PC-9 (cell line): ENCODE data around the gene LSM12. TPM values are rescaled to one million over a fixed set of nuclear protein-coding genes. Genes with fewer than 3 reads are reported as not detected.

Experiments
- BruUV-seq: library from RNA; stranded (reverse); fragments of 400-500 nt; replicated peaks from 2 replicates; lab custom pipeline; 2021; lab: Mats Ljungman, UMichigan
- CTCF ChIA-PET: fragments of 300-600 bp; sonication (Branson Sonifier 250); formaldehyde crosslinking; loops from one replicate; lab custom pipeline; 2022; ENCODE audit warnings: antibody characterized with exemption; lab: Charles Lee
- POLR2A ChIA-PET: fragments of 300-600 bp; sonication (Branson Sonifier 250); formaldehyde crosslinking; loops from one replicate; lab custom pipeline; 2022; ENCODE audit warnings: antibody characterized with exemption; ENCODE audit not compliant: unreplicated experiment; lab: Charles Lee
- DNase-seq, 2 experiments: peaks; one replicate each; pipeline versions ENCODE4 v3.0.0 to v3.0.0-alpha.2; 2015 to 2022; ENCODE audit warnings: mixed read lengths in 1 of 2
- H2AFZ ChIP-seq: fragments of 200-600 bp; sonication (generic); 2 replicates; pipeline ENCODE4 v1.8.1; 2017; ENCODE audit warnings: antibody characterized with exemption
- H3F3A ChIP-seq: fragments of 200-600 bp; sonication (generic); 2 replicates; pipeline ENCODE4 v1.8.1; 2017; ENCODE audit warnings: antibody characterized with exemption, mild to moderate bottlenecking, low read depth; ENCODE audit not compliant: insufficient read depth
- H3K27ac ChIP-seq: fragments of 200-600 bp; sonication (generic); 2 replicates; pipeline ENCODE4 v1.6.1; 2016; ENCODE audit warnings: mixed run types
- H3K27me3 ChIP-seq: fragments of 200-600 bp; sonication (generic); 2 replicates; pipeline ENCODE4 v1.6.1; 2016; ENCODE audit warnings: low read depth, mixed run types; ENCODE audit not compliant: insufficient read depth
- H3K36me3 ChIP-seq: fragments of 200-600 bp; sonication (generic); 2 replicates; pipeline ENCODE4 v1.6.1; 2016; ENCODE audit warnings: low read depth, mixed run types
- H3K4me1 ChIP-seq: fragments of 200-600 bp; sonication (generic); replicated peaks from 2 replicates; pipeline ENCODE4 v1.6.1; 2016; ENCODE audit warnings: mixed run types; ENCODE audit not compliant: insufficient read depth
- H3K4me2 ChIP-seq: fragments of 200-600 bp; sonication (generic); 2 replicates; pipeline ENCODE4 v1.6.1; 2017; ENCODE audit warnings: mixed run types
- H3K4me3 ChIP-seq: fragments of 200-600 bp; sonication (generic); 2 replicates; pipeline ENCODE4 v1.6.1; 2016; ENCODE audit warnings: mixed run types
- H3K79me2 ChIP-seq: fragments of 200-600 bp; sonication (generic); 2 replicates; pipeline ENCODE4 v1.6.1; 2017; ENCODE audit warnings: low read depth, mixed run types
- H3K9me2 ChIP-seq: fragments of 200-600 bp; sonication (generic); 2 replicates; pipeline ENCODE4 v1.8.1; 2017; ENCODE audit warnings: mild to moderate bottlenecking; ENCODE audit not compliant: insufficient read depth
- H3K9me3 ChIP-seq: fragments of 200-600 bp; sonication (generic); 2 replicates; pipeline ENCODE4 v1.8.1; 2016; ENCODE audit warnings: low read depth; ENCODE audit not compliant: insufficient read depth
- H4K20me1 ChIP-seq: fragments of 200-600 bp; sonication (generic); 2 replicates; pipeline ENCODE4 v1.8.1; 2017; ENCODE audit not compliant: insufficient read depth
- EZH2 ChIP-seq: fragments of 200-600 bp; sonication (generic); IDR thresholded peaks from 2 replicates; pipeline ENCODE4 v1.8.0; 2017; ENCODE audit warnings: antibody characterized with exemption, low read depth
- intact Hi-C: fragments of 100-400 bp; cut with micrococcal nuclease; formaldehyde crosslinking; loops from one replicate; pipeline ENCODE4 v1.10.0; 2022; ENCODE audit not compliant: unreplicated experiment
- total RNA-seq: library from RNA; stranded (reverse); gene quantifications from 2 replicates; pipeline ENCODE4 v1.2.3, GENCODE V29; 2021
- TF ChIP-seq, protein P1 (sequence below): fragments of 200-600 bp; sonication (generic); conservative IDR thresholded peaks from 2 replicates; pipeline ENCODE4 v1.6.1; 2017; ENCODE audit warnings: mixed run types, antibody characterized with exemption, mild to moderate bottlenecking, moderate library complexity

The LSM12 gene
- total RNA-seq, 1 experiment from 2014 or later, result 62.7 TPM

- Histone ChIP-seq H3K9me3 (no peaks in the 10 kb centered on the region), H3K27me3 (no peaks in the 10 kb centered on the region), H3K27ac (no peak overlapping the region), H3K79me2 (peaks cover 16% of the 10 kb centered on the region), H3K36me3 (0 out of 2 replicates have a peak, but pooled peaks cover 7% of the 10 kb centered on the region), H3K4me3 (no peak overlapping the region), H2AFZ (no peak overlapping the region), H3F3A (peaks cover under 1% of the 10 kb centered on the region; the same call in 1 of the 2 replicates), H3K4me2 (no peak overlapping the region), H3K9me2 (no peaks in the 10 kb centered on the region), H4K20me1 (no peaks in the 10 kb centered on the region), H3K4me1 (peaks cover 4% of the 10 kb centered on the region; the same call in 1 of the 2 replicates)
- ChIA-PET POLR2A (no interaction called here), CTCF (no interaction called here)
- BruUV-seq, result no TSS peak
- no peak for DNase-seq
- no peak for TF ChIP-seq EZH2
- TF ChIP-seq, protein P1, sequence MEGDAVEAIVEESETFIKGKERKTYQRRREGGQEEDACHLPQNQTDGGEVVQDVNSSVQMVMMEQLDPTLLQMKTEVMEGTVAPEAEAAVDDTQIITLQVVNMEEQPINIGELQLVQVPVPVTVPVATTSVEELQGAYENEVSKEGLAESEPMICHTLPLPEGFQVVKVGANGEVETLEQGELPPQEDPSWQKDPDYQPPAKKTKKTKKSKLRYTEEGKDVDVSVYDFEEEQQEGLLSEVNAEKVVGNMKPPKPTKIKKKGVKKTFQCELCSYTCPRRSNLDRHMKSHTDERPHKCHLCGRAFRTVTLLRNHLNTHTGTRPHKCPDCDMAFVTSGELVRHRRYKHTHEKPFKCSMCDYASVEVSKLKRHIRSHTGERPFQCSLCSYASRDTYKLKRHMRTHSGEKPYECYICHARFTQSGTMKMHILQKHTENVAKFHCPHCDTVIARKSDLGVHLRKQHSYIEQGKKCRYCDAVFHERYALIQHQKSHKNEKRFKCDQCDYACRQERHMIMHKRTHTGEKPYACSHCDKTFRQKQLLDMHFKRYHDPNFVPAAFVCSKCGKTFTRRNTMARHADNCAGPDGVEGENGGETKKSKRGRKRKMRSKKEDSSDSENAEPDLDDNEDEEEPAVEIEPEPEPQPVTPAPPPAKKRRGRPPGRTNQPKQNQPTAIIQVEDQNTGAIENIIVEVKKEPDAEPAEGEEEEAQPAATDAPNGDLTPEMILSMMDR, result no peak
- intact Hi-C loops, result loop anchor here (10.0 kb wide), 1 partner anchor 267 kb away; the partner anchor contains the start of gene GRN
These were observed 11.1 kb upstream of the LSM12 start for GRCh38 chr17:44077595-44077909.

GRCh38 chr17:44076716-44077594 is 10.5 kb upstream of the LSM12 start:
- H3F3A ChIP-seq, result peaks cover 6% of the 10 kb centered on the region
- POLR2A ChIA-PET, result no interaction called here
- H3K4me3 ChIP-seq, result no peak overlapping the region
- CTCF ChIA-PET, result no interaction called here
- H3K9me3 ChIP-seq, result no peaks in the 10 kb centered on the region
- no peak overlapping the region for H2AFZ ChIP-seq
- H4K20me1 ChIP-seq, result no peaks in the 10 kb centered on the region
- 0 out of 2 replicates have a peak, but pooled peaks cover 7% of the 10 kb centered on the region for H3K36me3 ChIP-seq
- peaks cover 10% of the 10 kb centered on the region for H3K4me1 ChIP-seq
- intact Hi-C loops, result loop anchor here (10.0 kb wide), 1 partner anchor 268 kb away; the partner anchor contains the start of gene GRN
- peaks cover 20% of the 10 kb centered on the region for H3K79me2 ChIP-seq
- H3K27ac ChIP-seq, result no peak overlapping the region
- TF ChIP-seq EZH2, result no peak
- TF ChIP-seq, protein P1, result no peak
- no peak for DNase-seq
- BruUV-seq, result no TSS peak
- H3K27me3 ChIP-seq, result no peaks in the 10 kb centered on the region
- H3K9me2 ChIP-seq, result no peaks in the 10 kb centered on the region
- no peak overlapping the region for H3K4me2 ChIP-seq

GRCh38 chr17:44075598-44076293 is 9.3 kb upstream of the LSM12 start:
- no peak for TF ChIP-seq EZH2
- TF ChIP-seq, protein P1, result no peak
- ChIA-PET CTCF (no interaction called here), POLR2A (no interaction called here)
- no TSS peak for BruUV-seq
- no peak overlapping the region for H2AFZ ChIP-seq
- no peaks in the 10 kb centered on the region for H3K27me3 ChIP-seq
- H3K9me3 ChIP-seq, result no peaks in the 10 kb centered on the region
- H3K4me1 ChIP-seq, result peaks cover 18% of the 10 kb centered on the region
- peaks cover 18% of the 10 kb centered on the region for H3F3A ChIP-seq
- no peaks in the 10 kb centered on the region; the same call in 1 of the 2 replicates for H4K20me1 ChIP-seq
- no peak for DNase-seq
- H3K79me2 ChIP-seq, result peaks cover 30% of the 10 kb centered on the region
- no peak overlapping the region for H3K4me3 ChIP-seq
- no peaks in the 10 kb centered on the region for H3K9me2 ChIP-seq
- 0 out of 2 replicates have a peak, but pooled peaks cover 7% of the 10 kb centered on the region for H3K36me3 ChIP-seq
- no peak overlapping the region for H3K27ac ChIP-seq
- no peak overlapping the region for H3K4me2 ChIP-seq
- intact Hi-C loops, result loop anchor here (10.0 kb wide), 1 partner anchor 269 kb away; the partner anchor contains the start of gene GRN
